Gastroesophageal sphincter (tissue), 3 donors: ENCODE data around the gene KRT6A.

Experiments
- CTCF ChIP-seq, 4 experiments: fragments of 200-600 bp in 2 of 4; fragments of 450-650 bp in 2 of 4; sonication (generic) in 1 of 4; IDR thresholded peaks; one replicate each; pipeline ENCODE4 v1.5.1; 2017 to 2019; ENCODE audit warnings: antibody characterized with exemption in 4 of 4, mild to moderate bottlenecking in 2 of 4, moderate library complexity in 2 of 4
- EP300 ChIP-seq: sonication (generic); formaldehyde crosslinking; IDR thresholded peaks from one replicate; pipeline ENCODE4 v1.6.1; 2017; ENCODE audit warnings: antibody characterized with exemption, mild to moderate bottlenecking
- POLR2A ChIP-seq, 2 donors: fragments of 450-650 bp; IDR thresholded peaks; one replicate each; pipeline ENCODE4 v1.6.1; 2017; ENCODE audit warnings: antibody characterized with exemption in 2 of 2, mild to moderate bottlenecking in 2 of 2, moderate library complexity in 1 of 2

DNA sequence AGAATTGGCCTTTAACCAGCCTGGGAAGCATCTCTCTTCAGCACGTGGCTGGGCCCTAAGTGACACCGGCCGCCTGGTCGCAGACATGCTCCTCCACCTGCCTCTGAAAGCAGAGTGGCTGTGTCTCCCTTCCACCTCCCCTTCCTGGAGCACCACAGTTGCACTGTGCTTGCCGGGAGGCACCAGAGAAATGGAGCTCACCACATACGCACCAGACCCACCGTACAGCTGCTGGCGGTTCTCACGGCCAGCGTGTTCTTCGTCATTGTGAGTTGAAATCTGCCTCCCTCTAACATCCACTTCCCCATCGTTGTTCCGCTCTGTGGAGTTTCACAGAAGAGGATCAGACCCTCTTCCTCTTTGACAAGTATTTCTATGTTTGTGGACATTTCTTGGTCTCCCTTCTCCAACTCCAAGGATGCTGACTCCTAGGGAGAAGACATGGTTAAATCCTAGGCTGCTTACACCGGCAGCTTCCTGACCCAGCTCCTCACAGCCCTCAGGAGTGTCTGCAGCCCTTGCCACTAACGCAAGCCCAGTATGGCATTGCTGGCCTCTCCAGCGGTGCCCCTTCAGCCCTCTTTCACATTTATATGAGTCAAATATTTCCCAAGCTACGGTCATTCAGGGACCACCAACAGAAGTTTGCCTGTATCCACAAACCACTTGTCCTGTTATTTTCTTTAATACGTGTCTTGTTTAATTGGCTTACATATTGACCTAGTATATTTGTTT, 38.7 kb upstream of the KRT6A start:
- TF ChIP-seq POLR2A (IDR thresholded peaks at IDR 0.05) (no peak), CTCF (IDR thresholded peaks at IDR 0.05) (no peak), EP300 (no peak)
